HL-60/S4 (cell line): Measurements from ENCODE around the gene PFDN6.
"Not testable (repeated sequence)": the region's sequence is repeated elsewhere in the genome, so short reads cannot be mapped to it uniquely, and the experiment has no call there.

Experiments
- in situ Hi-C: fragments of 300-500 bp; cut with MboI; formaldehyde crosslinking; loops from 2 replicates; pipeline ENCODE4 v1.14.3; 2022; ENCODE audit warnings: low sequenced_read_pairs

The PFDN6 gene

GRCh38 chr6:33288921-33289783, at the start of gene PFDN6, which contains the start of gene WDR46:
Gene PFDN6 (plus strand): TSS chr6:33289601. CDS start chr6:33289857, 256 bp downstream.
Gene WDR46 (minus strand): TSS chr6:33289239. CDS start chr6:33289170, 69 bp downstream.
- in situ Hi-C loops: no loop called here

- in situ Hi-C loops: loop anchor here (10.0 kb wide), 1 partner anchor 107 kb away; no protein-coding TSS in a partner anchor
Observed at GRCh38 chr6:33241968-33242367, 47.4 kb upstream of the PFDN6 start.

DNA sequence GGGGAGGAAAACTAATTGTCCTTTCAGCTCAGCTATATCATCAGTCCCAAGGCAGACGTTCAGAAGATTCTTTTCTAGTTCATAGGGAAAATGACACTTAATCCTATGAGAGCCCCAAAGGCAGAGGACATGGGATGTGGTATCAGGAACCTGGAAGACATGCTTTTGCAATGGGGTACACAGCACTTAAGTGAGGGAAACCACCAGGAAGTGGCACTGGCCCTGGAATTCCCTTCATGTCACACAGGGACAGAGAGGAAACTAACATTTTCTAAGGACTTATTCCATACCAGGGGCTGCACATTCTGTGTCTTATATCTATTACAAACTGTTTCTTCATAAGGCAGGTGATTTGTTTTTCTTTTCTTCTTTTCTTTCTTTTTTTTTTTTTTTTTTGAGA, 45.9 kb upstream of the PFDN6 start:
- in situ Hi-C loops: loop anchor here (10.0 kb wide), 1 partner anchor 109 kb away; no protein-coding TSS in a partner anchor

DNA sequence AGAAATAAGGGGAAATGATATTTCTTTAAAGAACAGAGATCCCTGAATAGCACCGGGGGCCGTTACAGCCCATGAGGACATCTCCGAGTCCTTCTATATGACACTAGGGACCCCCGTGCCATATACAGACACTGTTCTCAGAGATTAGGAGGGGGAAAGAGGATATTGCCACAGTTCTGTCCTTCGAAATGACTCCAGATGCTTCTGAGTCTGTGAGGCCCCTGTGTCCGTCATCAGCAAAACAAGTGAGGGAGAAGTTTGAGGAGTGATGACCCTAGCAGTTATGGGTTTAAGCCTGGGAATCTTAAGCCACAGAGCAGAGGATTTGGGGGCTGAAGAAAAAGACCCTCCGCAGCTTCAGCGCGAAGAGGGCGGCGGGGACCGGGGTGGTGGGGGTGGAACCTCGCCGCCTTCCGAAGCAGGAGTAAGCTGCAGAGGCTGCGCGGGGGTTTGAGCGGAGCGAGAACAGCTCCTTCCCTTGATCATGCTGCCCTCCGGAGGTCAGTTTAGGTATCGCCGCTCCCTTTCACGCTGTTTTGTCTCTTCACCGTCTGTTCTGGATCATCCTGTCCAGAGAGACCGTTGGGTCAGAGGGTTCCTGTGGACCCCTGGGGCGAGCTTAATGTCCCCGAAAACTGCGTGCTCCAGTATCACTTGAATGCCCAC, 41.3 kb upstream of the PFDN6 start:
- in situ Hi-C loops: loop anchor here (10.0 kb wide), 1 partner anchor 113 kb away; no protein-coding TSS in a partner anchor

DNA sequence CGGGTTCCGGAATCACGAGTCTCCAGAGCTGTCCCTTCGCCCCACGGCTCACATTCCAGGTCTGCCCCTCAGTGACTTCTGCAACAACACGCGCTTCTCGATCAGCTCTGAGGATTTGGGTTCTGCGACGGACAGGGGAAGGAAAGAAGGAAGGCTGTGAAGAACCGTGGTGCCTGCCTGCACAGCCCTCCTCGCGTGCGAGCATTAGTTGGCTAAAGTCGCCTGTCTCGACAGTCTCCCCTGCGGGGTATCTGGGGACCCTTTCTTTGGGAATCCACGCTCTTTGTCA, 40.8 kb upstream of the PFDN6 start:
- in situ Hi-C loops: loop anchor here (10.0 kb wide), 1 partner anchor 114 kb away; no protein-coding TSS in a partner anchor

GRCh38 chr6:33248932-33249731, 40.3 kb upstream of the PFDN6 start:
- in situ Hi-C loops: loop anchor here (10.0 kb wide), 1 partner anchor 114 kb away; no protein-coding TSS in a partner anchor

DNA sequence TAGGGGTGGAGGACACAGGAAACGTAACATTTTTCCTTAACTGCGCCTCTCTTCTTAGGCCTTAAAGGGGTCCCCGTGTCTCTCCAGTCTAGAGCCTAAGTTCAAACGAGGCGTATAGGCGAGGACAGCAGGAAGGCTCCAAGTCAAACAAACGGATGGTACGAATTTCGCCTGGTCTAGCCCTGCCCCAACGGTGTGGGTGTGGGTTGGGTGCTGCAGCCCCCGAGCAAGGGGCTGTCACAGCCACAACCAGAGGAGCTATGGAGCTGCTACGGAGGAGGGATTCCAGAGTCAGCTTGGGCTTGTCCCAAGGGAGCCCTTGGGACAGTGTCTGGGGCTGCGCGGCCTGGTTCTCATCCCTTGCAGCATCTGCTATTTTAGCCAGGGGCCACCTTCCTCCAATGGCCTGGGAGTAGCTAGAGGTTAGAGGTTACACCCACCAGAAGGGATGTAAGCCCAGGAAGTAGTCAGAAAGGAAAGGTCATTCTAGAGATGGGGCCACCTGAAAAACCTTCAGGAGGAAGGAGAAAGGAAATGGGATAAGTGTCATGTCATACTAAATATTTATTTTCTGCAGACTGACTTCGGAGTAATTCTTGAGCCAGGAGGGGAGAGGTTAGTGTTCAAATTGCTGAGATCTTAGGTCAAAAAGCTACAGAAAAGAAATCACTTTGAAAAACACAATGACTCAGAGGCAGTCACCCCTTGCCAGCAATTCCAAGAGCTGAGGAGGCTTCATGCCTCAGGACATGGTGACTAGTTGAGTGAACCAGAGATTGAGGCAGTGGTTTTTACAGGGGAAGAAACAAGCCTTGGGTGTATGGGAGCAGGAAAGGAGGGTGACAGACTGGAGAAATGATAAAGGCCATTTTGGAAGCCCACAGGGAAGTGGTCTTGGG, 39.4 kb upstream of the PFDN6 start:
- in situ Hi-C loops: loop anchor here (10.0 kb wide), 1 partner anchor 115 kb away; no protein-coding TSS in a partner anchor

- in situ Hi-C loops: no loop called here
Observed at GRCh38 chr6:33250731-33251130, 38.7 kb upstream of the PFDN6 start.

DNA sequence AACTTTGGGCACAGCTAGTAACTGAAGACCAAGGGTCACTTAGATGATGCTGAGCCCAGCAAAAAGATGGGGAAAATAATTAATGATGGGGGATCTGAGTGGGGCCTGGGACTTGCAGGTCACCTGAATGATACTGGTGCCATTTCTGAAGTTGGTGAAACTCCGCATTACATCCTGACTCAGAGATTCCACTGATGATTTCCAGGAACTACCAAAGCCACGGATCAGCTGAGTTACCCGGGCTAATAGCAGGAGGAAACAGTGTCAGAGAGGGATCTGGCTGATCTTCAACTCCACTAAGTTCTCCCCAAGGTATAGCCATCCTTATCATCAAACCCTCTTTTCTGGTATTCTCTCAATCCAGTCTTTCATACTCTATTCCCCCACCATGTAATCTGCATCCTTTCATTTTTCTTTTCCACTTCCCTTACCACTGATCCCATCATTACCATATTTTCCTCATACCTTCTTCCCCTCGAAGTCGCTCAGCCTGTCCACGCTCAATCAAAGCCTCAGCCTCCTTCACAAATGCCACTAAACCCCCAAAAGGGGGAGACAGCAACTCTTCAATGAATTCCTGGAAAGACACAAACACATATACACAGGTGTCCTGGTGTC, 37.9 kb upstream of the PFDN6 start:
- in situ Hi-C loops: no loop called here

GRCh38 chr6:33252759-33253158, 36.6 kb upstream of the PFDN6 start:
- in situ Hi-C loops: no loop called here

DNA sequence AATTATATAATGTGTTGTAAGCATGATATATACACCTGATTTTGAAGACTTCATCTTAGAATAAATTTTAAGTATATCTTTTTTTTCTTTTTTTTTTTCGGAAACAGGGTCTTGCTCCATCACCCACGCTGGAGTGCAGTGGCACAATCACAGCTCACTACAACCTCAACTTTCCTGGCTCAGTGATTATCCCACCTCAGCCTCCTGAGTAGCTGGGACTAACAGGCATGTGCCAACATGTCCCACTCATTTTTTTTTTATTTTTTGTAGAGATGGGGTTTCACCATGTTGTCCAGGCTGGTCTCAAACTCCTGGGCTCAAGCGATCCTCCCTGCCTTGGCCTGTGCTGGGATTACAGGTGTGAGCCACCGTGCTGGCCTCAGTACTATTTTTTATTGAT, 34.8 kb upstream of the PFDN6 start:
- in situ Hi-C loops: no loop called here

- in situ Hi-C loops: no loop called here
Observed at GRCh38 chr6:33259032-33259431, 30.4 kb upstream of the PFDN6 start.

- in situ Hi-C loops: not testable (repeated sequence)
Observed at GRCh38 chr6:33262490-33262889, 26.9 kb upstream of the PFDN6 start.

DNA sequence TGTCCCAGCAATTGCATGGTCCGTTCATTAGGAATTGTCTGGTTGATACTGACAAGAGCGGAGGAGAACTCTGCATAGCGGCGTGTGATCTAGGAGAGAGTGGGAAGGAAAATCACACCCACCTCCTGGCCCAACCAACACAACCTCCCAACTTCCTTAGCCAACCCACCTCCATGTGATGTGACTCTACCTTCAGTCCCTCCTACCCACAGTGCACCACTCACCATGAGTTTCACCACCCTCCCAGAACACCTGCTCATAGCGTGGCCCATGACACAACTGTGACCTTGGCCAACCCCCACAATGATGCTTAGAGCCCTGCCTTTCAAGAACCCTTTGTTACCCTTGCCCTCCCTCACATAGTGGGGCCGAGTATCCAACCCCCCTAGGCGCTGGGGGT, 25.4 kb upstream of the PFDN6 start:
- in situ Hi-C loops: no loop called here

DNA sequence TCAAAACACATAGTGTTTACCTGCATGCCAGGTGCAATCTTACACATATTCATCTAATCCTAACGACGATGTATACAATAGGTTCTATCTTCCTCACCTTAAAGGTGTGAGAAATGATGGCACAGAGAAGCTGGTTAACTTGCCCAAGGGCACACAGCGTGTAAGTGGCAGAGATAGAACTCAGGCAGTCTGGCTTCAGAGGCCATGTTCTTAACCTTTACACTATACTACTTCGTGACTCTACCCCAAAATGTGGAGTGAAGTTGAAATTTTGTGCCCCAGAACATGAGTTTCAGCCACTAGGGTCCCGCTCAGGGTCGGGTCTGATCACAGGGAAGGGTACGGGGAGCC, 18.3 kb upstream of the PFDN6 start:
- in situ Hi-C loops: no loop called here

DNA sequence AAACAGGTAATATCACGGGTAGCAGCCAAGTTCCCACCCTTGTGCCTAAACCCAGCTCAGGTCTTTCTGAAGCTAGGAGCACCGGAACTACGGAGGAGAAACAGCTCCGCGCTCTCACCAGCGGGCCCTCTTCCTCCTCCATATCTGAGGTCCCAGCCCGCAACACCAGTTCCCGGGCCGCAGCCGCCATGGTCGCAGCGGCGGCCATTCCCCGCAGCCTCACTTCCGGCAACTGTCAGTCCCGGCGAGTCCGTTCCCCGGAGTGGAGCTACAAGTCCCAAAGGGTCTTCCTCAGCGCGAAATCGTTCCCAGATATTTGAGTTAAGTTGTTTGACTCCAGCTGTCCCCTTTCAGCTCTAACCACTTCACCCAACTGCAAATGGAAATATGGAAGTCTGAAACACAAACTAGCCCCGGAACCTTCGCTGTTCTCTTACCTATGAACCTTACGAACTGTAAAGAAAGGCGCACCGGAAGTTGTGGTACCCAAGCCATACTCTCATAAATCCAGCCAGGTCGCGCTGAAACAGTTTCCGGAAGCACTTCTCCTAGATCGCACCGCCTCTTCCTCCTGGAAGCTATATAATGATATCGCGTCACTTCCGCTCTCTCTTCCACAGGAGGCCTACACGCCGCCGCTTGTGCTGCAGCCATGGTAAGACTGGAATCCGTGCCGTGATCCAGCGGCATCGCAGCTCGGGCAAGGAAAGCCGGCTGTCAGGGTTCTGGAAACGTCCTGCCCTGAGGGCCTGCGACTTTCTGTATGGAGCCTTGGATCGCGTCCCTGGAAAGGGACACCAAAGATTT, 17.7 kb upstream of the PFDN6 start, which contains the start of the genes RPS18 and VPS52:
Gene RPS18, plus strand, starts transcription at position 608 of the 807 bp plus-strand sequence. Its CDS starts 45 bp downstream, at position 653.
Gene VPS52, minus strand, starts transcription at position 409 of the 807 bp plus-strand sequence. Its CDS starts 201 bp downstream, at position 208.
- in situ Hi-C loops: no loop called here

GRCh38 chr6:33272275-33273128, 16.9 kb upstream of the PFDN6 start:
- in situ Hi-C loops: no loop called here
